DND-41 (cell line): ENCODE measurements around the gene IMPACT.

Source experiments
- ATAC-seq: fragments of 200-7000 bp; cut with Tn5 transposase; 3 replicates; pipeline ENCODE4 v1.9.1; 2021; ENCODE audit warnings: low read depth; ENCODE audit not compliant: insufficient read depth
- DNase-seq: peaks from one replicate; pipeline ENCODE4 v3.0.0-alpha.2; 2020
- H2AFZ ChIP-seq: 2 replicates; pipeline ENCODE4 v1.6.0; 2012; ENCODE audit warnings: low read depth, low read length
- H3K27ac ChIP-seq: 2 replicates; pipeline ENCODE4 v1.5.1; 2012; ENCODE audit warnings: low read length, inconsistent platforms
- H3K27me3 ChIP-seq: fragments of 200-600 bp; sonication (generic); 2 replicates; pipeline ENCODE4 v1.6.0; 2012; ENCODE audit warnings: low read length, mild to moderate bottlenecking, inconsistent platforms; ENCODE audit not compliant: insufficient read depth, poor library complexity
- H3K36me3 ChIP-seq: 2 replicates; pipeline ENCODE4 v1.5.1; 2012; ENCODE audit warnings: low read length, inconsistent platforms; ENCODE audit not compliant: insufficient read depth
- H3K4me1 ChIP-seq: 2 replicates; pipeline ENCODE4 v1.5.1; 2012; ENCODE audit warnings: mild to moderate bottlenecking, low read length; ENCODE audit not compliant: insufficient read depth
- H3K4me2 ChIP-seq: 2 replicates; pipeline ENCODE4 v1.6.0; 2012; ENCODE audit warnings: mild to moderate bottlenecking, moderate library complexity, low read length, inconsistent platforms; ENCODE audit not compliant: insufficient read depth
- H3K4me3 ChIP-seq, 2 experiments: fragments of 200-600 bp in 1 of 2; shearing (Covaris generic) in 1 of 2; 2 replicates each; pipeline ENCODE4 v1.5.1; 2012 to 2016; ENCODE audit warnings: inconsistent platforms in 2 of 2, low read length in 2 of 2, mild to moderate bottlenecking in 2 of 2, low read depth in 1 of 2, moderate library complexity in 1 of 2
- H3K79me2 ChIP-seq: 2 replicates; pipeline ENCODE4 v1.6.0; 2012; ENCODE audit warnings: low read length, inconsistent platforms; ENCODE audit not compliant: insufficient read depth
- H3K9ac ChIP-seq: 2 replicates; pipeline ENCODE4 v1.6.0; 2012; ENCODE audit warnings: low read depth, mild to moderate bottlenecking, inconsistent platforms, low read length, moderate library complexity
- H3K9me3 ChIP-seq: 2 replicates; pipeline ENCODE4 v1.5.1; 2012; ENCODE audit warnings: low read length, moderate library complexity, mild to moderate bottlenecking, inconsistent platforms; ENCODE audit not compliant: insufficient read depth, severe bottlenecking
- H4K20me1 ChIP-seq: 2 replicates; pipeline ENCODE4 v1.6.0; 2012; ENCODE audit warnings: low read length; ENCODE audit not compliant: insufficient read depth
- EZH2 ChIP-seq: IDR thresholded peaks from 3 replicates; pipeline ENCODE4 v1.6.1; 2012; ENCODE audit warnings: borderline replicate concordance, low read depth, mild to moderate bottlenecking, moderate library complexity, low read length, inconsistent platforms; ENCODE audit not compliant: severe bottlenecking
- TF ChIP-seq, protein P1 (sequence below): IDR thresholded peaks from 2 replicates; pipeline ENCODE4 v1.5.1; 2012; ENCODE audit warnings: borderline replicate concordance, low read length, moderate library complexity, mild to moderate bottlenecking; ENCODE audit not compliant: poor library complexity, severe bottlenecking; ENCODE audit errors: extremely low read depth

IMPACT gene

DNA sequence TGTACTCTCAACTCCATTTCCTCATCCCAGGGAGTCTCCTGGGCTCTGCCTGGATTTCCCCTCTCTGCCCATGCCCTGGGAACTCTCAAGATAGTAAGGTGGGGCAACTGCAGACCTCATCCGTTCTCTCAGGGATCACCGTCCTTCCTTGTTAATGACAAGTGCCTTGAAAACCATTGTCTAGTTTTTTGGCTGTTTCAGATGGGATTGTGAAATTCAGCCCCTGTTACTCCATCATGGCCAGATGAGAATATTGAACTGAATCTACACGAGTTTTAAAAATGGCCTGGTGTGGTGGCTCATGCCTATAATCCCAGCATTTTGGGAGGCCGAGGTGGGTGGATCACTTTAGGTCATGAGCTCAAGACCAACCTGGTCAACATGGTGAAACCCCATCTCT is 33.3 kb downstream of the IMPACT start:
- H4K20me1 ChIP-seq = no peaks in the 10 kb centered on the region
- H3K27ac ChIP-seq = no peak overlapping the region
- TF ChIP-seq EZH2 = no peak
- TF ChIP-seq, protein P1, sequence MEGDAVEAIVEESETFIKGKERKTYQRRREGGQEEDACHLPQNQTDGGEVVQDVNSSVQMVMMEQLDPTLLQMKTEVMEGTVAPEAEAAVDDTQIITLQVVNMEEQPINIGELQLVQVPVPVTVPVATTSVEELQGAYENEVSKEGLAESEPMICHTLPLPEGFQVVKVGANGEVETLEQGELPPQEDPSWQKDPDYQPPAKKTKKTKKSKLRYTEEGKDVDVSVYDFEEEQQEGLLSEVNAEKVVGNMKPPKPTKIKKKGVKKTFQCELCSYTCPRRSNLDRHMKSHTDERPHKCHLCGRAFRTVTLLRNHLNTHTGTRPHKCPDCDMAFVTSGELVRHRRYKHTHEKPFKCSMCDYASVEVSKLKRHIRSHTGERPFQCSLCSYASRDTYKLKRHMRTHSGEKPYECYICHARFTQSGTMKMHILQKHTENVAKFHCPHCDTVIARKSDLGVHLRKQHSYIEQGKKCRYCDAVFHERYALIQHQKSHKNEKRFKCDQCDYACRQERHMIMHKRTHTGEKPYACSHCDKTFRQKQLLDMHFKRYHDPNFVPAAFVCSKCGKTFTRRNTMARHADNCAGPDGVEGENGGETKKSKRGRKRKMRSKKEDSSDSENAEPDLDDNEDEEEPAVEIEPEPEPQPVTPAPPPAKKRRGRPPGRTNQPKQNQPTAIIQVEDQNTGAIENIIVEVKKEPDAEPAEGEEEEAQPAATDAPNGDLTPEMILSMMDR = no peak
- no peak for ATAC-seq
- H3K79me2 ChIP-seq = no peaks in the 10 kb centered on the region
- H3K4me2 ChIP-seq = no peak overlapping the region
- H2AFZ ChIP-seq = no peak overlapping the region
- no peaks in the 10 kb centered on the region for H3K4me1 ChIP-seq
- no peak overlapping the region for H3K4me3 ChIP-seq
- no peaks in the 10 kb centered on the region for H3K36me3 ChIP-seq
- no peaks in the 10 kb centered on the region for H3K9me3 ChIP-seq
- H3K9ac ChIP-seq = no peak overlapping the region
- DNase-seq = no peak
- no peaks in the 10 kb centered on the region for H3K27me3 ChIP-seq

DNA sequence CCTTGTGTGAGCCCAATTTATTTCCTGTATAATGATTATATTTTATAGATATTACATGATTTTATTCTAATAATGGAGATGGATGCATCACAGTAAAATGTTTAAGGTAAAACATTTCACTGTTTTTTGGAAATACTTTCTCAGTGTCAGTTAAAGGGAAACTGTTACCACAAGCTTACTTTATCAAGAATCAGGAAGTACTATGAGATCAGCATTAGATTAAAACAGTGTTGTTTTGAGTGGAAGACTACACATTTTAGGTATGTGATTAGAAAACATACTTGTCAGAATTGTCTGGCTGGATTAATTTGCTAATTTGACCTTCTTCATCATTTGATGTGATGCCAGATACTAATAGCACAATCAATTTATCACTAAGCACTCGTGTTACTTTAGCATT is 33.9 kb downstream of the IMPACT start, which contains the start of gene HRH4:
HRH4 (plus strand) TSS at position 250 of the 400 bp plus-strand sequence; CDS start at position 342, 92 bp downstream.
- Histone ChIP-seq H3K36me3 (no peaks in the 10 kb centered on the region), H3K4me1 (no peaks in the 10 kb centered on the region), H3K9me3 (no peaks in the 10 kb centered on the region), H3K9ac (no peak within 1 kb of the TSS), H3K4me3 (no peak within 1 kb of the TSS), H3K4me2 (no peak within 1 kb of the TSS), H4K20me1 (no peaks in the 10 kb centered on the region), H2AFZ (no peak within 1 kb of the TSS), H3K79me2 (no peaks in the 10 kb centered on the region), H3K27me3 (no peaks in the 10 kb centered on the region), H3K27ac (no peak within 1 kb of the TSS)
- ATAC-seq (no peak), DNase-seq (no peak)
- TF ChIP-seq EZH2 = no peak
- TF ChIP-seq, protein P1 = no peak

DNA sequence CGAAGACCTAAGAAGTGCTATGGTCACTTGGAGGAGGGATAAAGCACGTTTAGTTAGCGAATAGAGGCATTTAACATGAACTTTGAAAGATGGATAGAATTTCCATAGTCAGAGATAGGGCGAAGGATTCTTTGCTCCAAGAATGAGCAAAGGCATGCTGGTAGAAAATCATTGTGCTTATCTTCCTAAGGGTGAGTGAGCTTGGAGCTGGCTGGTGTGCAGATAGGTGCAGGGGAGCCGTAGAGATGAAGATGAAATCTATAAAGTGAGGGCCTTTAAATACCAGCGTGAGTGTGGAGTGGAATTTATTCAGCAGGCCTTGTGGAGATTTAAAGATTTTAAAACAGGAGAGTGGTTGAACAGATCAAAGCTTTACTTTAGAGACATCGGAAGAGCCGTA is 35.5 kb downstream of the IMPACT start:
- H3K27me3 ChIP-seq = no peaks in the 10 kb centered on the region
- no peak for DNase-seq
- no peaks in the 10 kb centered on the region for H3K79me2 ChIP-seq
- ATAC-seq = no peak
- H3K27ac ChIP-seq = no peak overlapping the region
- TF ChIP-seq, protein P1 = no peak
- no peak for TF ChIP-seq EZH2
- no peak overlapping the region for H3K4me2 ChIP-seq
- H3K4me3 ChIP-seq = no peak overlapping the region
- no peak overlapping the region for H2AFZ ChIP-seq
- no peaks in the 10 kb centered on the region for H4K20me1 ChIP-seq
- H3K4me1 ChIP-seq = no peaks in the 10 kb centered on the region
- H3K9ac ChIP-seq = no peak overlapping the region
- H3K36me3 ChIP-seq = no peaks in the 10 kb centered on the region
- H3K9me3 ChIP-seq = no peaks in the 10 kb centered on the region
